Umbilical cord (tissue), 2 donors: ENCODE results near the gene PLEKHJ1. TPM values are rescaled to one million over a fixed set of nuclear protein-coding genes. Genes with fewer than 3 reads are reported as not detected.

Experiments used
- DNase-seq: peaks from one replicate; pipeline ENCODE4 v3.0.0-alpha.2; 2015; ENCODE audit warnings: low spot score
- total RNA-seq: library from RNA; depleted of rRNA; stranded (reverse); fragments of >200 nt; gene quantifications from one replicate; pipeline ENCODE4 v1.2.3, GENCODE V29; 2014; ENCODE audit warnings: low replicate concordance; ENCODE audit not compliant: insufficient read depth

PLEKHJ1 gene
- total RNA-seq, 1 donor from 2014 or later, result 29.4 TPM

DNA sequence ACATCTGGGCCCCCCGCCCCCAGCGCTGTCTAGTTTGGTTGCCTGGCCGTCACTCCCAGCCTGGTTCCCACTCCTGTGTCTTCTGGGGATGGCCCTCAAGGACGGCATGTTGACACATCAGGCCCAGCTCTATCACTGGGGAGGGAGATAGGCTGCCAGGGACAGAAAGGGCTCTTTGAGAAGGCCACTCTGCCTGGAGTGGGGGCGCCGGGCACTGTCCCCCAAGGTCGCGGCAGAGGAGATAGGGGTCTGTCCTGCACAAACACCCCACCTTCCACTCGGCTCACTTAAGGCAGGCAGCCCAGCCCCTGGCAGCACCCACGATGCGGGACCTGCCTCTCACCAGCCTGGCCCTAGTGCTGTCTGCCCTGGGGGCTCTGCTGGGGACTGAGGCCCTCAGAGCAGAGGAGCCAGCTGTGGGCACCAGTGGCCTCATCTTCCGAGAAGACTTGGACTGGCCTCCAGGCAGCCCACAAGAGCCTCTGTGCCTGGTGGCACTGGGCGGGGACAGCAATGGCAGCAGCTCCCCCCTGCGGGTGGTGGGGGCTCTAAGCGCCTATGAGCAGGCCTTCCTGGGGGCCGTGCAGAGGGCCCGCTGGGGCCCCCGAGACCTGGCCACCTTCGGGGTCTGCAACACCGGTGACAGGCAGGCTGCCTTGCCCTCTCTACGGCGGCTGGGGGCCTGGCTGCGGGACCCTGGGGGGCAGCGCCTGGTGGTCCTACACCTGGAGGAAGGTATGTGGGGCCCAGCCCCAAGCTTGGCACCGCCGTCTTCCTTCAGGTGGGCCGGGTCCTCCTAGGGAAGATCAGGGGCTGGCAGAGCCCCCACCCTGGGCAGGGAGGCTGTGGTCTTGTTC, 13.1 kb upstream of the PLEKHJ1 start, which contains the start of gene AMH:
AMH (plus strand) TSS at position 314 of the 857 bp plus-strand sequence; CDS start at position 324, 10 bp downstream.
- DNase-seq, result no peak

DNA sequence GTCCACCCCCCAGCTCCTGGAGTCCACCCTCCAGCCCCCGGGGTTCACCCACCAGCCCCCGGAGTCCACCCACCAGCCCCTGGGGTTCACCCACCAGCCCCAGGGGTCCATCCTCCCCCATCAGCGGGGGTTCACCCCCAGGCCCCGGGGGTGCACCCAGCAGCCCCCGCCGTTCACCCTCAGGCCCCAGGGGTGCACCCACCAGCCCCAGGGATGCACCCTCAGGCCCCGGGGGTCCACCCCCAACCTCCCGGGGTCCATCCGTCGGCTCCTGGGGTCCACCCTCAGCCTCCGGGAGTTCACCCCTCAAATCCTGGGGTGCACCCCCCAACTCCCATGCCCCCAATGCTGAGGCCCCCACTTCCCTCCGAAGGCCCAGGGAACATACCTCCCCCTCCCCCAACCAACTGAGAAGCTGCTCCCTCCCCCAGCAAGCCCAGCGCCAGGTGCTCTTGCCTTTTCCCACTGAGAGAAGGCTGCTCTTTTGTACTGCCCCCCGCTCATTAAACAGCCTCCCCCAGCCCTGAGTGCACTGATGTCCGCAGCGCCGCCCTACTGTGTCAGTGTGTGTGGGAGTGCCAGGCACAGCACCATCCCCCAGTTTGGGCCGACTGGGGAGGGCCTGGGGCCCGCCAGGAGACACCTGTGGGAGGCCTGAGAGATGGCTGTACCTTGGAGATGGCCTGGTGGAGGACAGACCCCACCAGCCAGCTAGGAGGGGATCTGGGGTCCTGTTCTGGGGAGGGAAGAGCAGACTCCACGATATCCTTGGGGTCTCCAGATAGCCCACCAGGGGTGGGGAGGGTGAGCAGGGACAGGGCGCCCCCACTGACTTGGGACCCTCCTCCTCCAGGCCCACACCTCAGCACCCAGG, 12.2 kb upstream of the PLEKHJ1 start:
- DNase-seq, result no peak

DNA sequence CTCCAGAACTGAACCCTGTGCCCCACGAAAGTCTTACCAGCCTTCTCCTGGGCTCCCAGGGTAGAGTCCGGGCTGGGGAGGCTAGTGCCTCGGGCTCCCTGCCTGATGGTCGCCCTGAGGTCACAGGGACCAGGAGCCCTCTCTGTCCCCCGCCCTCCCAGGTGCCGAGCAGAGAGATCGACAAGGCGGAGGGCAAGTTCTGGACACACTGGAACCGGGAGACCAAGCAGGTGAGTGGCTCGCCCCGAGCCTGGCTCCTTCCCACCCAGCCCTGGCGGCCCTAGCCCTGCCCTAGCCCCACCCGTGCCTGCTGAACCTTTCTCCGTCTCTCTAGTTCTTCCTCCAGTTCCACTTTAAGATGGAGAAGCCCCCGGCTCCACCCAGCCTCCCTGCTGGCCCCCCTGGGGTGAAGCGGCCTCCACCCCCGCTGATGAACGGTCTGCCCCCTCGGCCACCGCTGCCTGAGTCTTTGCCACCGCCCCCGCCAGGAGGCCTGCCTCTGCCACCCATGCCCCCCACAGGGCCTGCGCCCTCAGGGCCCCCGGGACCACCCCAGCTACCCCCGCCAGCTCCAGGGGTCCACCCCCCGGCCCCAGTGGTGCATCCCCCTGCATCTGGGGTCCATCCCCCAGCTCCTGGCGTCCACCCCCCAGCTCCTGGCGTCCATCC, 11.4 kb upstream of the PLEKHJ1 start:
- DNase-seq, result no peak

DNA sequence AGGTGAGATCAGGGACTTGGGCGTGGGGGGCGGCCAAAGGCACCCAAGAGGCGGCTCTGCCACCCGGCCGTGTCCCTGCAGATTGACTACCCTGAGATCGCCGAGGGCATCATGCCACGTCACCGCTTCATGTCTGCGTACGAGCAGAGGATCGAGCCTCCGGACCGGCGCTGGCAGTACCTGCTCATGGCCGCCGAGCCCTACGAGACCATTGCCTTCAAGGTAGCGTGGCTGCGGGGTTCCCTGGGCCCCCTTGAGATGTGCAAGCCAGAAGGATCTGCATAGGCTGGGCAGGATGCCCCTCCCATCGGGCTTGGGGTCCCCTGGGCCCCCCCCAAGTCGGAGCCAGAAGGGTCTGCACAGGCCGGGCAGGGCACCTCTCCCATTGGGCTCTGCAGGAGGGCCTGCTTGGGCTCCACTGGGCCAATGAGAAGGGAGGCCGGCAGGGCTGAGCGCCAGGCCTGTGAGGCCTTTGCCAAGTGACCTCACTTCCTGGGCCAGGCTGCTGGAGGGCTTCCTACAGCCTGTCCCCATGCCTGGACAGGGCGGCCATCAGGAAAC, 10.8 kb upstream of the PLEKHJ1 start:
- no peak for DNase-seq

- DNase-seq, result no peak
These were observed 10.0 kb upstream of the PLEKHJ1 start for GRCh38 chr19:2246014-2246620.

- no peak for DNase-seq
These were observed 9.1 kb upstream of the PLEKHJ1 start for GRCh38 chr19:2245273-2245672.

GRCh38 chr19:2244486-2244885, 8.4 kb upstream of the PLEKHJ1 start:
- DNase-seq, result no peak

GRCh38 chr19:2244125-2244411, 7.9 kb upstream of the PLEKHJ1 start:
- DNase-seq, result no peak

- no peak for DNase-seq
These were observed 7.4 kb upstream of the PLEKHJ1 start for GRCh38 chr19:2243274-2244124.

GRCh38 chr19:2242816-2243215, 6.7 kb upstream of the PLEKHJ1 start:
- DNase-seq, result no peak

DNA sequence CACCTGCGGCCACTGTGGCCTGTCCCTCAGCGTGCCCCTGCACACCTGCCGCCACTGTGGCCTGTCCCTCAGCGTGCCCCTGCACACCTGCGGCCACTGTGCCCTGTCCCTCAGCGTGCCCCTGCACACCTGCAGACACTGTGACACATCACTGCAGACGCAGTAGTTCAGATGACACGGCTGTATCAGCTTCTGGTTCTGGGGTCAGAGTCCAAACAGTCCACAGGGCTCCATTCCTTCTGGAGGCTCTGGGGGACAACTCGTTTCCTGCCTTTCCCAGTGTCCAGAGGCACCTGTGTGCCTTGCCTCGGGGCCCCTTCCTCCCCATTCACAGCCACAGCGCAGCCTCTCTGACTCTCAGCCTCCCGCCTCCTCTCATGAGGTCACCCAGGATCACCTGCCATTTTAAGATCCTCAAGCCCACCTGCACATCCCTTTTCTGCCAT, 6.0 kb upstream of the PLEKHJ1 start:
- no peak for DNase-seq

- DNase-seq, result no peak
These were observed 5.0 kb upstream of the PLEKHJ1 start for GRCh38 chr19:2240881-2241760.

DNA sequence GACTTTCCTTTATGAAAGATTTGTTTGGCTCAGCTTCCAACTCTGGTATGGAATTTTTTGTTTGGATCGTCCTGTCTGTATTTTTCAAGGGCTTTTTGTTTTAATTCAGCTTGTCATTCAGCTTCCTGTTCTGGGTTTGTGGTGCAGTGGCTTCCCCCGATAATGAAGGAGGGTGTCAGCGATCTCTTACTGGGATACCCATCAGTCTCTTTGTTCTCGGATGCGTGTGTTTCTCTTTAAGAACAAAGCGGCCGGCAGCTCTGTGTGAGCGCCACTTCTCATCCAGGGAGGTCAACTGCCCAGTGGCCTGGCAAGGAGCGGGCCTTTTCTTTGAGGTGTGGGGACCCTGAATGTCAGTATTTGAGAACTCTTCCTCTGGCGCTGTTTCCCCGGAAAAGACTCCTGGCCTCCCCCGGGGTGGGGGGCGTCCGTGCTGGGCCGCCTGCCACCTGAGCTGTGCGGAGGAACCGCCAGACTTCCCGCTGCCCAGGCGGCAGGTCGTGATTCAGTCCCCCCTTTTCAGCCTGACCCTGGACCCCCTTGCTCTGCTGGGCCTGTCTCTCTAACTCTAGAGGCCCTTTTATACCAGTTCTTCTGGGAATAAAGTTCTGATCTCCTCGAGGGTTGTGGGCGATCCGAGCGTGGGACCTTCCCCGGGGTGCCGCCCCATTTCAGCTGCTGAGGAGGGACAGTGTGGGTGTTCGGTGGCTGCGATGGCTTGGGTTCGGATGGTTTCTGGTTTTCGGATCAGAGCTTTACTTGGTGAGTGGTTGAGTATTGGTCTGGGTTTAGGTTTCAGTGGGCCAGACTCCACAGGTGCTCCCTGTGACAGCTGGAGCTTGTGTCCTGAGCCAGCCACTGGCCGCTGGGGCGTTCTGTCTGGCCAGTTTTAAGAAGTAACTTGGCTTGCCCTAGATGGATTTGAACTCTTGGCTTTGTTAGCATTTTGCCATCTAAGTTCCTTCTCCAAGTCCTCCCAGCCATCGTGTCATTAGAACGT, 3.9 kb upstream of the PLEKHJ1 start:
- DNase-seq, result peak; percentile 33

- DNase-seq, result no peak
These were observed 3.0 kb upstream of the PLEKHJ1 start for GRCh38 chr19:2239173-2239572.

- DNase-seq, result no peak
These were observed 1.7 kb upstream of the PLEKHJ1 start for GRCh38 chr19:2237869-2238153.

DNA sequence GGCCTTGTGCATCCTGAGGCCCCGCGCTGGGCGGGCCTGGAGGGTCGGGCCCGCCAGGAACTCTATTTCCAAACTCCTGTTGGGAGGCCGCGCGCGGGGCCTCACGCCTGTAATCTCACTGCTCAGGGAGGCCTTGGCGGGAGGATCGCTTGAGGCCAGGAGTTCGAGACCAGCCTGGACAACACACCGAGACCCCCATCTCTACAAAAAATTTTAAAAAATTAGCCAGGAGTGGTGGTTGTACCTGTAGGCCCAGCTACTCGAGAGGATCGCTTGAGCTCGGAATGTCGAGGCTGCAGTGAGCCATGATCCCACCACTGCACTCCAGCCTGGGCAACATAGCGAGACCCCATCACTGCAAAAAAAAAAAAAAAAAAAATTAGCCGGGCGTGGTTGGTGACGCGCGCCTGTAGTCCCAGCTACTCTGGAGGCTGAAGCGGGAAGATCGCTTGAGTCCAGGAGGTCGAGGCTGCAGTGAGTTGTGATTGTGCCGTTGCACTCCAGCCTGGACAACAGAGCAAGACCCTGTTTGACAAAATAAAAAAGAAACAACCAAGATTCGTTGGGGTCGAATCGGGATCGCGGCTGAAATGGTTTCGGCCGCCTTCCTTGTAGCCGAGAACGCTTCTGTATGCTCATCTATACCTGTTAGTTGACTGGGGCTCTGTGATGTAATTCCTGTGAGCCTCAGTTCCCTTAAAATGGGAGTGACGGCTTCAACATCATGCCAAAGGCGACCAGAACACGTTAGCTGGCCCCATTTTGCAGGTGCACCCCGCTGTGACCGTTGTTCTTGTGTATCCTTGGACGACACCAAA, 1.1 kb upstream of the PLEKHJ1 start:
- DNase-seq, result no peak

DNA sequence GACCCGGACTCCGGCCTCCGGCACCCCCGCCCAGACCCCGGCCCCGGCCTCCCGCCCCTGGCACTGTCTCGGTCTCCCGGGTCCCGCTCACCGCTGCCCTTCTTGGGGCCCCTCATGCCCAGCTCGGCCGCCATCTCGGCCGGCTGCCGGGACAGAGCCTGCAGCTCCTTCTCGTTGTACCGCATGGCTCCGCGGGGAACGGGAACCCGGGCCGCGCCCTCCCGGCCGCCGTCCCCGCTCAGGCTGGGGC, 140 bp downstream of the PLEKHJ1 start:
- no peak for DNase-seq
